ENCODE data around the gene STUM.

The STUM gene

DNA sequence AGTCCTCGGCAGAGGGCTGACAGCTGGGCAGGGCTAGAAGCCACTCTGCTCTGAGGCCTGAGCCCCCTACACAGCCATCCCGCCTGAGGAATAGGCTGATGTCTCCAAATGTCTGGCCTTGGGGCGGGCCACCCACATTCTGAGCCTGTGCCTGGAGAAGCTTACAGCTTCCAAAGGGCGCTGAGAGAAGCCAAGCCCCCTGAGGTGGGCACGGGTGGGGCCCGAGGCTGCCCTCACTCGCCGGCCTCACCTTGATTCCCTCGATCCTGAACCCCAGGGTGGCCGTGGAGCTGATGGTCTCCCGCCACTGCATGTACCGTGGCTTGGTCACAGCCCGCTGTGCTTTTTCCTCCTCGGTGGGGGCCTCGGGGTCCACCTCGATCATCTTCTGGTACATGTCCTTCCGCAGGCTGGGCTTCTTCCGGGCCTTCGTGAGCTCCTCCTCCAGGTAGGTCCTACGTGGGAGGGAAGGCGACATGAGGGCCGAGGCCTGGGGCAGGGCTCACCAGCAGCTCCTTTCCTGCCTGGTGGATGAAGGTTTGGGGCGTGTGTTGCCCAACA, 93.2 kb downstream of the STUM start:
- TF ChIP-seq ARNT (IDR thresholded peaks at IDR 0.05) (no peak), FOXM1 (IDR thresholded peaks at IDR 0.05; ENCODE audit: borderline replicate concordance) (no peak), CTBP1 (IDR thresholded peaks at IDR 0.05; ENCODE audit: borderline replicate concordance) (no peak), LEF1 (IDR thresholded peaks at IDR 0.05; ENCODE audit: borderline replicate concordance) (no peak), SP1 (IDR thresholded peaks at IDR 0.05) (no peak), TARDBP (IDR thresholded peaks at IDR 0.05) (no peak), HDGF (IDR thresholded peaks at IDR 0.05; ENCODE audit: borderline replicate concordance) (no peak), FOXK2 (IDR thresholded peaks at IDR 0.05) (no peak), BHLHE40 (IDR thresholded peaks at IDR 0.05; ENCODE audit: borderline replicate concordance) (no peak), ZNF384 (IDR thresholded peaks at IDR 0.05) (no peak), FOXA1 (IDR thresholded peaks at IDR 0.05) (no peak), ELF4 (IDR thresholded peaks at IDR 0.05) (no peak), SUZ12 (IDR thresholded peaks at IDR 0.05) (no peak), L3MBTL2 (conservative IDR thresholded peaks at IDR 0.05) (no peak), NFRKB (IDR thresholded peaks at IDR 0.05) (no peak)
- TF ChIP-seq, protein P1, sequence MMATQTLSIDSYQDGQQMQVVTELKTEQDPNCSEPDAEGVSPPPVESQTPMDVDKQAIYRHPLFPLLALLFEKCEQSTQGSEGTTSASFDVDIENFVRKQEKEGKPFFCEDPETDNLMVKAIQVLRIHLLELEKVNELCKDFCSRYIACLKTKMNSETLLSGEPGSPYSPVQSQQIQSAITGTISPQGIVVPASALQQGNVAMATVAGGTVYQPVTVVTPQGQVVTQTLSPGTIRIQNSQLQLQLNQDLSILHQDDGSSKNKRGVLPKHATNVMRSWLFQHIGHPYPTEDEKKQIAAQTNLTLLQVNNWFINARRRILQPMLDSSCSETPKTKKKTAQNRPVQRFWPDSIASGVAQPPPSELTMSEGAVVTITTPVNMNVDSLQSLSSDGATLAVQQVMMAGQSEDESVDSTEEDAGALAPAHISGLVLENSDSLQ (IDR thresholded peaks at IDR 0.05), result no peak
- DNase-seq (ENCODE audit: extremely low spot score), result no peak
- ChIA-PET POLR2A (interaction anchor here (1.0 kb wide), 1 partner anchor 299 kb away, joined by 3 read pairs; the partner anchor contains the start of gene COQ8A), CTCF (interaction anchor here (1.2 to 2.2 kb wide), 2 partner anchors 15 to 186 kb away, joined by 3 to 11 read pairs; no protein-coding TSS in a partner anchor)

DNA sequence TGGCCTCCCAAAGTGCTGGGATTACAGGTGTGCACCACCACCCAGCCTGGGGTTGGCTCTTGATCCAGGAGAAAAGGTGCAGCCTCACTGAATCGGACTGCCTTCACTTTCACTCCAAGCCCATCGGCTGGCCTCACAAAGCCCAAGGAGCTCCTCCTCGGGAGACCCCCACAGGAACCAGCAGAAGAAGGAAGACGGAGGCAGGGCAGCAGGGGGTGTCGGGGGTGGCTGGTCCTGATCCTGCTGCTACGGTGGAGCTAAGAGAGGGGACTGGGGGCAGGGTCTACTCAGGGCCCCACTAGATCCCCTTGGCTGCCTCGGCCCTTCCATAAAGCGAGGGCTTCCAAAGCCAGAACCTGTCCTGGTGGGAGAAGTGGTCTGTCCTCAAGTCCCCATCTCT, 93.9 kb downstream of the STUM start:
- POLR2A ChIA-PET, result interaction anchor here (1.0 kb wide), 1 partner anchor 298 kb away, joined by 3 read pairs; the partner anchor contains the start of gene COQ8A
- no peak for DNase-seq (ENCODE audit: extremely low spot score)
- CTCF ChIA-PET, result interaction anchor here (1.2 to 2.2 kb wide), 2 partner anchors 16 to 186 kb away, joined by 3 to 11 read pairs; no protein-coding TSS in a partner anchor
- no peak for TF ChIP-seq FOXM1 (IDR thresholded peaks at IDR 0.05; ENCODE audit: borderline replicate concordance)
- no peak for TF ChIP-seq FOXK2 (IDR thresholded peaks at IDR 0.05)
- TF ChIP-seq, protein P1 (IDR thresholded peaks at IDR 0.05), result no peak
- TF ChIP-seq TARDBP (IDR thresholded peaks at IDR 0.05), result no peak
- no peak for TF ChIP-seq BHLHE40 (IDR thresholded peaks at IDR 0.05; ENCODE audit: borderline replicate concordance)
- TF ChIP-seq L3MBTL2 (conservative IDR thresholded peaks at IDR 0.05), result no peak
- TF ChIP-seq ARNT (IDR thresholded peaks at IDR 0.05), result no peak
- TF ChIP-seq LEF1 (IDR thresholded peaks at IDR 0.05; ENCODE audit: borderline replicate concordance), result no peak
- no peak for TF ChIP-seq SP1 (IDR thresholded peaks at IDR 0.05)
- no peak for TF ChIP-seq ZNF384 (IDR thresholded peaks at IDR 0.05)

DNA sequence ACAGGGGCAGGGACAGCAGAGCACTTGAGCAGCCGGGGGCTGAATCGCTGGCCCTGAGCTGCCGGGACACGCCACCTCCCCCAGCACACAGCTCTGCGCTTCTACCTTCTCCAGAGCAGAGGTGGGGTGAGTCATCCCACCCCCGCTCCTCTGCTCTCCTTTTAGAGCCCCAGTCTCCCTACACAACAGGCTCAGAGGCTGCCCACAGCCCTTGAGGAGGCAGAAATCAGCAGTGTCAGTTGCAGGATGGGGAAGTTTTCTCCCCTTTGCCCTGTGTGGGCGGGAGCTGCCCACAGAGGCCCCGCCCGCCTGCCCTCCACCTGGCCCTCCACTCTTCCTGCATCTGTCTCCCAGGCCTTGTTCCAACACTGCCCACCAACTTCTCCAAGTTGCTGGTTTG, 94.6 kb downstream of the STUM start:
- ChIA-PET CTCF (interaction anchor here (0.9 to 1.1 kb wide), 2 partner anchors 9 to 11 kb away, joined by 3 to 5 read pairs; no protein-coding TSS in a partner anchor), POLR2A (no interaction called here)
- DNase-seq (ENCODE audit: extremely low spot score), result no peak
- TF ChIP-seq L3MBTL2 (conservative IDR thresholded peaks at IDR 0.05) (no peak), SUZ12 (IDR thresholded peaks at IDR 0.05) (no peak)

DNA sequence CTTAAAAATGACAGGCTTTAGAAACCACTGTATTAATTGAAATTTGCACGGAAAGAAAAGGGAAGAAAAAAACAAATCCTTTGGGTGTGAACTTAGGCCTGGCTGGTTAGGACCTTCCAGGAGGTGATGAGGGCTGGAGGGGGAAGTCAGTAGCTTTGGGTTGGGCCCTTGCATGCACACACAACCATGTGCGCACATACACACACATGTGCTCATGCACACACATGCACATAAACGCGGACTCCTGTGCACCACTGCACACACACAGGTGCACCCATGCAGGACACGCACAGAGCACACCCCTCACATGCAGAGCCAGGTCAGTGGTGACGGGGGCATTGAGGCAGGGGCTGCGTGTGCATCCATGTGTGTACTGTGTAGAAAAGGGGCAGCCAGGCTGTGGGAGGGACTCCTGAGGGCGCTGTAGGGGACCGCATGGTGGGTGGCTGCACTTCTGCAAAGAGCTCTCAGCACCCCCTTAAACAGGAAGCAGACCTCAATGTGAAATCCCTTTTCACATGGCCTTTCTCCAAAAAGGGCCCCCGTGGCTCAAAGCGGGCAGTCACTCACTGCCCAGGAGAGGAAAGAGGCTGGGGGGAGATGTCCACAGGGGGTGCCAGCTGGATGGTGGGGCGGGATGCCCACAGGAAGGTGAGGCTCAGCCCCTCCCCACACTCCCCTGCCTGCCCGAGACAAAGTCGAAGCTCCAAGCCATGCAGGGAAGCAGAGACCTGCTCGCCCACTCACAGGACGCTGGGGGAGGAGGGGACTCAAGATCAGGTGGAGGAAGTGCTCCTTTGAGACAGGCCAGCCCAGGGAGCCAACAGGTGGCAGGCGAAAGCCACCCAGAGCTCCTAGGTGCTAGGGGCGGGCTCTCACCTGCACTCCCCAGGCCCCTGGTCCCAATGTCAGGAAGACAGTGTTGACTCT, 95.3 kb downstream of the STUM start:
- TF ChIP-seq SUZ12 (IDR thresholded peaks at IDR 0.05) (no peak), LEF1 (IDR thresholded peaks at IDR 0.05; ENCODE audit: borderline replicate concordance) (no peak), SP1 (IDR thresholded peaks at IDR 0.05) (no peak), CTBP1 (IDR thresholded peaks at IDR 0.05; ENCODE audit: borderline replicate concordance) (no peak), ELF4 (IDR thresholded peaks at IDR 0.05) (no peak)
- ChIA-PET CTCF (interaction anchor here (0.9 to 1.1 kb wide), 2 partner anchors 9 to 10 kb away, joined by 3 to 5 read pairs; no protein-coding TSS in a partner anchor), POLR2A (no interaction called here)
- no peak for DNase-seq (ENCODE audit: extremely low spot score)

DNA sequence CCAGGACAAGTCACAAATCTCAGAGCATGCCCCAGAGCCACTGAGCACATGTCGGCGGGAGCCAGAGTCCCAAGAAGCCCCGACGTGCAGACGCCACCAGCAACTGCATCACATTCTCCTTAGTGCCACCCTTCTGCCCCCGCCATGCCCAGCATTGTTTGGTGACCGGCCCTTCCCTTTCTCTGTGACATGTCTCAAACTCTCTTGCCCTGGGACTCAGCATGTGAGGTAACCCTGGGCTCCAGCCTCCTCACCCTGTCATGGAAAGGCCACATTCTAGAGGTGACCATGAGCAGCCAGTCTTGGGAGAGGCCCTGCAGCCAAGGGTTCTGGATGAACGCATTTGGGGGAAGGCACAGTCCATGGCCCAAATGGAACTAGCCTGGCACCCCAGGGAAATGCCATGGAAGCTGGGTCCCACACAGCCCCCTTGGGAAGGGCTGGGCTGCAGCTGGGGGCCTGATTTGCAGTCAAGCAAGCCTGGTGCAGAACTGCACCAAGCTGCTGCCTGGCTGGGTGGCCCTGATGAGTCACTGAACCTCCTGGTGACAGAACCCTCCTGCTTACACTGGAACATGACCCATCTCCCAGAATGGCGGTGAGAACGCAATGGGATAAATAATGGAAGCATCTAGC, 96.1 kb downstream of the STUM start:
- TF ChIP-seq BHLHE40 (IDR thresholded peaks at IDR 0.05; ENCODE audit: borderline replicate concordance) (no peak), FOXA1 (IDR thresholded peaks at IDR 0.05) (no peak), ELF4 (IDR thresholded peaks at IDR 0.05) (no peak), ZNF384 (IDR thresholded peaks at IDR 0.05) (no peak), SUZ12 (IDR thresholded peaks at IDR 0.05) (no peak), FOXM1 (IDR thresholded peaks at IDR 0.05; ENCODE audit: borderline replicate concordance) (no peak), SP1 (IDR thresholded peaks at IDR 0.05) (no peak), CTBP1 (IDR thresholded peaks at IDR 0.05; ENCODE audit: borderline replicate concordance) (no peak), L3MBTL2 (conservative IDR thresholded peaks at IDR 0.05) (no peak), LEF1 (IDR thresholded peaks at IDR 0.05; ENCODE audit: borderline replicate concordance) (no peak), NFRKB (IDR thresholded peaks at IDR 0.05) (no peak), TARDBP (IDR thresholded peaks at IDR 0.05) (no peak), FOXK2 (IDR thresholded peaks at IDR 0.05) (no peak), ARNT (IDR thresholded peaks at IDR 0.05) (no peak), HDGF (IDR thresholded peaks at IDR 0.05; ENCODE audit: borderline replicate concordance) (no peak)
- TF ChIP-seq, protein P1 (IDR thresholded peaks at IDR 0.05), result no peak
- ChIA-PET POLR2A (no interaction called here), CTCF (no interaction called here)
- DNase-seq (ENCODE audit: extremely low spot score), result no peak

Measured in HEK293T (cell line).